GF-D8 (cell line): ENCODE measurements around the gene LHFPL6.
A peak's percentile ranks its signal among the peaks of the same experiment; 100 is the strongest.

Experiments
- DNase-seq: peaks from one replicate; lab custom pipeline; 2025; lab: John Stamatoyannopoulos, UW

The LHFPL6 gene

DNA sequence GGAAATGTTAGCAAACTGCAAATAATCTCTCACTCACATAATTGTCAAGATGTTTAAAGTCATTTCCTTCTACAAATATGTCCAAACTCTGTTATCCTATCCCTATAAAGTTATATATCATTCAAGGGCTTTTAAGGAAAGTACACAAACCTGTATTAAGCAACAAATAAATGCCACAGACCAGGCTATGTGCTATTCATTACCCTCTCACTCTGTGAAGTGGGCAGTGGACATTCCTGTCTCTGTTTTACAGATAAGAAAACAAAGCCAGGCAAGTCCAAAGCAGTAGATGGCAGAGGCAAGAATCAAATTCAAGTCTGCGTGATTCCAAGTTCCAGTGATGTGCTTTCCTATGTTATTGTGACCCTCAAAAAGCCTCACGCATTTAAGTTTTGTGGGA, 140.6 kb downstream of the LHFPL6 start:
- DNase-seq, result no peak

DNA sequence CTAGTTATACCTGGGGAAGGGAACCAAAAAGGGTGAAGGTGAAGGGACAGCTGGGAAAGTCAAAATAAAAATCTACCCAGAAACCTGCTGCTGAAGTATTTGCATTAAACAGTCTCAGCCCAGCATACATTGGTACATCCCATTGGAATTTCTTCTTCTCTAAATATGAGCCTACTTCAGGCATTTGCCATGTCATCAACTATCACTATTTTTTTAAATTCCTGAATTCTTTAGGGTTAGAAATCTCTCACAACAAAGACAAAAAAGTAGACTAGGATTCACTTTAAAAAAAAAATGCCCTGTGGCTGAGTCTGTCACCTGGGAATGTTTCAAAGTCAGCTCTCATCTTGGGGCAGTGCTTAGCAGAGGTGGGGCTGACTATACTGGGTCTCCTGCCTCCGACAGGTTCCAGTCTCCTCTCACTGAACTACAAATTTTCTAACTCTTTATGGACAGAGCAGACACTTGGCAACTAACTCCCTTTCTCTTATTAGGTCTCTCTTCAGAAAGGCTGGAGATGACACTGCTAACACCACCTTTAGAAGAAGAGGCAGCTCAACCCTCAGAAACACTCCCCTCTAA, 141.2 kb downstream of the LHFPL6 start:
- no peak for DNase-seq

DNA sequence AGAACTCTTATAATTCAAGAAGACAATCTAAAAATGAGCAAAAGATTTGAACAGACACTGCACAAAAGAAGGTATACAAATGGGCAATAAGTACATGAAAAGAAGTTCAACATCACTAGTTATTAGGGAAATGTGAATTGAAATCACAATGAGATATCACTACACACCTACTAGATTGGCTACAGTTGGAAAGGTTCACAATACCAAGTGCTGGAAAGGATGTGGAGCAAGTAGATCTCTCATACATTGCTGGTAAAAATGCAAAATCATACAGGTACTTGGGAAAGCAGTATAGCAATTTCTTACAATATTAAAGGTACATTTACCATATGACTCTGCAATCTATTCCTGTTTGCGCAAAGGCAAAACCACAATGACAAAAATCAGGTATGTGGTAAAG, 145.7 kb downstream of the LHFPL6 start:
- no peak for DNase-seq

DNA sequence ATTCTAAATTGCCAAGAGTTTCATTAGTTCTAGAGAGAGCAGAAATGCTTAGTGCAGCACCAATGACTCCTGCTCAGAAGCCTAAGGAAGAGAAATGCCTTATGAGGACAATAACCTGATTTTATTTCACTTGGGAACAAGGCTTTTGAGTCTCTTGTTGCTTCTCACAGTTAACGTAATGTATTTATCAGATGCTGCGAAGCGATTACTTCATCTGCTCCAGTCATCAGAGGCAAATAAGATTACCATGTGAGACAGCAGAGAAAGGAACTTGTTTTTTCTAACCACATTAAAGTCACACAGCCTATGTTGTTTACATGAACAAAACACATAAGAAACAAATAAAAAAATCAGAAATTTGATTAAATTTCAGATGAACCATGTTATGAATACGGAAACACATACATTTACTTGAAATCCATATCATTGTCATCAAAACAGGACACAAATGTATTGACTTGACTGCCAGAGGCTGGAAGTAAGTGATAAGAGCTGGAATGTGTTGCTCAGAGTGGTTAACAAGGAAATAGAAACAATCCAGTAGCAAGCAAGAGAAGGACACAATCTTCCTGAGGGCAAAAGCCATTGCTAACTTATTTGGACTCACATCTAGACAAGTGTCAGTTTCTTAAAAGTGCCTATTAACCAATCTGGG, 147.3 kb downstream of the LHFPL6 start:
- DNase-seq, result no peak

DNA sequence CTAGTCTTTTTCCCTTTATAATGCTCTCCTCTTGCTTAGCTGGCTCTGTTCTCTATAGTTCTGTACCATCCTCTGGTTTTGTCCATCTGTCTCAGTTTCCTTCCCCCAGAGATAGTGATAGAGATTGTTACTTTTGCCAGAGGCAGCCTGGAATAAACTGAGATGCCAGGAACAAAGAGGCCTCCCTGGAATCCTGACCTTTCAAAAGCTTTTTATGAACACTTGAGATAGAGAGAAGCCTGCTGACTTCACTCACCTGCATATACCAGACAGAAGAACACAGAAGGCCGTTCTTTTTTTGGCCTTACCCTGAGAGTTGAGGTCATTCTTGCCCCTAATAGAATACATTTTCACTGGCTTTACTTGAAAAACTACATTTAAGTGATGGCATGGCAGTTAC, 150.2 kb downstream of the LHFPL6 start:
- no peak for DNase-seq

DNA sequence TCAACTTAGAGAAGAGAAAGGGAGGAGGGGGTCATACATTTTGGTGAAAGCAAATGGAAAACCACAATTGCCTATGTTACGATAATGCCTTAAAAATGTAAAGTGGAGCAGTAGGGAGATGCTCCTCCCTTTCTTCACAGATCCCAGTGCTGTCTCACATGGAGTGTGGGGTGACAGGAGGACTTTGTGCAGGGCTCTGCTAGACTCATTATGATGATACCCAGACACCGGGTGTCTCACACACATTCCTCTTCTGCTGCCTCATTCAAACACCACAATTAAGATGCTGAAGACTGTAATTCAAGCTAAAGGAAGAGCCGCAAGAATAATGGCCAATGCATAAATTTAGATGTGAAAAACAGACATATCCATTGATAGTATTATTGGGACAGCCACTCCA, 150.6 kb downstream of the LHFPL6 start:
- DNase-seq, result no peak

DNA sequence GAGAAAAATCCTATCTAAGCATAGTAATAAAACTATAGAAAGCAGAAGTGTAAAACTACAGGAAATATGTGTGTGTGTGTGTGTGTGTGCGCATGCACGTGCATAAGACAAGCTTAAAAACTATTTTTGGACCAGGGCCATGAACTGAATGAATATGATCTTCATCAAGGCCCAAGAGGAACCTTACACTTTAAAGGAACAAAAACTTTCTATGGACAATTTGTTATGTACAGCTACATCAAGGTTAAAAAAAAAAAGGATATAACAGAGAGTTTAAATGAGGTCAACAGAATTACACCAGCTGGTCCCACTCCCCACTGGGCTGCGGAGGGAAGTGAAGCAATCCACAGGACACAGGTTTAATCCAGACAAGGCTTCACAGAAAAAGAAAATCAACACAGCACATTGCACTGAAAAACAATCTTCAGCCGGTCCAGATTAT, 151.1 kb downstream of the LHFPL6 start:
- peak; percentile 98 for DNase-seq

DNA sequence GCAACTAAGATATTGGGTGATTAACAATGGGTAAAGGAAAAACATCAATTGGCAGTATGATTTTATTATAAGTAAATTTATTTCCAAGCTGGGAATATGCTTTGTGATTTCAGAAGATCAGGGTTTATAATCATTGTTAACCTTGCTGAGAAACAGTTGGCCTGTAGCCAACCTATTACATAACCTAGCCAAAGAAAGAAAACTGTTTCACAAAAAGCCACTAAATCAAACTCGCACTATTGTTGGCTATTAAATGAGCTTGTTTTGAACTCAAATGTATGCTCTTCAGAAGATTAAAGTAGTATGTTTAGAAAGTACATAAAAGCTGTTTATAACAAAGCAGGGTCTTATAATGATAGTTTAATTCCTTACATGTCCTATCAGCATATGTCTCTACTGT, 151.7 kb downstream of the LHFPL6 start:
- peak; percentile 66 for DNase-seq

DNA sequence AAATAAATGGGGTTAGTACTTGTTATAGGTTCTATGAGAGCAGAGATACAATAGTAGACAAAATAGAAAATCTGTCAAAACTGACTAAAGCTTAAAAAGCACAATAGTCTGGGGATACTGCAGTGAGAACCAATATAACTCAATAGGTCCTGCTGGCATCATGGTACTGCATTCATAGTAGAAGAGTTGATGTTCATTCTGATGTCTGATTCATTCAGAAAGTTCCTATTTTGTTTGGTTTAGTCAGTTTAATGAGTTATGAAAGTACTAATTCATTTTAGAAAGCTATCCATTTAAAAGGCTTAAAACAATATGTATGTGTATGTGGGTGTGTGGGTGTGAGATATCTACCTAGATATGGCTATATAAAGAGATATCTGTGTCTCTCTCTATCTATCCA, 152.8 kb downstream of the LHFPL6 start:
- DNase-seq, result no peak

DNA sequence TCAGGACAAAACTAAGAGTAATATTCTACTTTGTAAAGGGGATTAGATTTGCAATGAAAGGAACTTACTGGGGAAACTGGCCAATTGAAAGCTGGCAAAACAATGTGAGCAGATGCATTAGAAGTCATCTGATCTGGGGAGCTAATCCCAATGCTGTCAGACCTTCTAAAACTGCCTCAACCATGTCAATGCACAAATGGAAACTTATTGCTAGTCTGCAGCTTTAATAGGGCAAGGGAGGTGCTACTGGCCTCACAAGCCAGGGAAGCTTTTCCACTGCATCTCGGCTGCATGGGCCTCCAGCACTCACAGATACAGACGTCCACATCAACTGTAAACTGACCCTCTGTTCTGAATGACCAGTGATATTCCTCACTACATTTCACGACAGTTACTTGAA, 154.2 kb downstream of the LHFPL6 start:
- no peak for DNase-seq

DNA sequence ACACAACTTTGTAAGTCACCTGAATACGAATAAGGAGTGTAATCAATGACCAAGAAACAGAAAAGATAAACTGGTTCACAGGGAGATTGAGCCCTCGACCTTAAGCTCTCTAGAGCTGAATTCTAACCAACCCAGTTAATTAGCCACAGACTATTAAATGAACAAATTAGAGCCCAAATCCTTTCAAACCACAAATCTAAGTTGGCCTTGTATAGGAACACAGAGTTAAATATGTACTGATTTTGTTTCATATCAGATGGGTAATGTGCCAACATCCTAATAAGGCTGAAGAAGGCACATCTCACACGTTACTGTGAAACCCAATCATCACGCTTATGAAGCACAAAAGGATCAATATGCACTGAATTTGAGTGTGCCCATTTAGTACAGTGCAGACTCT, 156.1 kb downstream of the LHFPL6 start:
- no peak for DNase-seq

DNA sequence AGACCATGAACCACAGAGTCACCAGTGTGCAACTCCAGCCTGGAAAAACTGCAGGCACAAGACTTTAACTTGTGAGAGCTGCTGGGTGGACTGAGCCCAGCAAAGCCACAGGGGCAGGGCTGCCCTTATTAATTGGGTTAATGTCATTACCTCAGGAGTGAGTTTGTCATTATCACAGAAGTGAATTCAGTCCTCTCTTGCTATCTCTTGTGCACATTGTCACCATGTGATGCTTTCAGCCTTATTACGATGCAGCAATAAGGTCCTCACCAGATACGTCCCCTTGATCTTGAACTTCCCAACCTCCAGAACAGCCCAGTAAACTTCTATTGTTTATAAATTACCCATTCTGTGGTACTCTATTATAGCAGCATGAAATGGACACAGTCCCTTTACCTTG, 158.1 kb downstream of the LHFPL6 start:
- DNase-seq, result no peak

DNA sequence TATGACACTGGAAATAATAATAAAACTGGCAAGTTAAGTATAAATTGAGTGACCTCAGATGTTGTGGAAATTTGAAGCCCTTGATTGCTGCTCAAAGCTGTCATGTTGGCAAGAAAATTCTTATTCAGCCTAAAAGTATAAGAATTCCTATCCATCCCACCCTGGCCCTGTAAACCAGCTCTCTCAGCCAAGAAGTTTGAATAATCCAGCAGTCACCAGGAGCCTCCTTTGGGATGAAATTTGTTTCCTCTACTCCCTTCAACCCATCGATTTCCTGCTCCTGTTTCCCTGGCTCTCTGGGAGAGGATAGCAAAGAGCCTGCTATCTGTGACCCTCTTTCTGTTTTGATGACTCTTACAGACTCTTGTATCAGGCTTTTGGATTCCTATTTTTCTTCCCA, 169.3 kb downstream of the LHFPL6 start:
- no peak for DNase-seq

DNA sequence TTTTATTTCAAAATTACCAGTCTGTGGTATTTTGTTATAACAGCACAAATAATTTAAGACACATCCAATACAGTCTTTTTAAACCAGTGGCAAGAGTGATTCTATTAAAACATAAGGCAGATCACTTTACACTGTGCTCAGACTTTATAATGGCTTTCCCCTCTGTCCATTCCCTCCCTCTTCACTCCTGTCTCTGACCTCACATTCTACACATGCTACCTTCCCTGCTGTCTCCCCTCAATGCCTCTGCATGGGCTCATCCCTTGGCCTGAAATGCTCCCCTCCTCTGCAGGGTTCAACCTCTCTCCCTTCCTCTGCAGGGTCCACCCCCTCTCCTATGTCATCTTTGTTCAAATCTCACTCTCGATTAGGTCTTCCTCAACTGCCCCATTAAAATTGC, 170.8 kb downstream of the LHFPL6 start:
- DNase-seq, result no peak

DNA sequence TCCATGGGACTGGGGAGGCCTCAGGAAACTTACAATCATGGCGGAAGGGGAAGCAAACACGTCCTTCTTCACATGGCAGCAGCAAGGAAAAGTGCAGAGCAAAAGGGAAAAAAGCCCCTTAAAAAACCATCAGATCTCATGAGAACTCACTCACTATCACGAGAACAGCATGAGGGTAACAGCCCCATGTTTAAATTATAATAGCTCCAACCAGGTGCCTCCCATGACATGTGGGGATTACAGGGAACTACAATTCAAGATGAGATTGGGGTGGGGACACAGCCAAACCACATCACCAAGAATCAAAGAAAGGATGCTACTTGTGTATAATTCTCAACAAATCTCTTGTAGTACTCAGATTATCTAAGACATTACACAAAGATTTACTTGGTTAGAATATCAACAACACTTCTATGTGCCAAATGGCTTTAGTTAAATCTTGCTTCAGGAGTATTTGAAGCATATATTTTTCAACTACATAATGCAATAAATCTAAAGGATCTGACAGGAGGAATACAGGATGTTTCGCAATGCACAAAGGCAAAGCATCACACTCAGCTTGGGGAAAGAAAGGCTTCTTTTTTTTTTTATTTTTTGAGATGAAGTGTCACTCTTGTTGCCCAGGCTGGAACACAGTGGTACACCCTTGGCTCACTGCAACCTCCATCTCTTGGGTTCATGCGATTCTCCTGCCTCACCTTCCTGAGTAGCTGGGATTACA, 180.0 kb downstream of the LHFPL6 start:
- DNase-seq, result no peak

DNA sequence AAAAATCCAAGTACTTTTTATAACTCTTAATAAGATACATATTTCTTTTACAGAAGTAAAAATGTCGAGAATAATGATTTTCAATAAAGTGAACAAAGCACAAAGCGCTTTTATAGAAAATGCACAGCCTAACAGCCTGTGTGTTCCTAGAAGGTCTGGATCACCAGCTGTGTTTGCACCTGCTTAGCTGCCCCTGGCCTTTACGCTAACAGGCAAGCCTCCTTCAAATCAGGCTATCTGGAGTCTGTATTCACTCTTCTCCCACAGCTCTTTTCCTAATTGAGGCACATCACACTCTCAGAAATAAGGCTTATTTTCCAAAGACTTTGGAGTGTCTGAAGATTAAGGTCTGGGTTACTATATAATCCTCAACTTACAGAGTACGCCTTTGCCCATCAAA, 183.1 kb downstream of the LHFPL6 start:
- DNase-seq, result no peak

DNA sequence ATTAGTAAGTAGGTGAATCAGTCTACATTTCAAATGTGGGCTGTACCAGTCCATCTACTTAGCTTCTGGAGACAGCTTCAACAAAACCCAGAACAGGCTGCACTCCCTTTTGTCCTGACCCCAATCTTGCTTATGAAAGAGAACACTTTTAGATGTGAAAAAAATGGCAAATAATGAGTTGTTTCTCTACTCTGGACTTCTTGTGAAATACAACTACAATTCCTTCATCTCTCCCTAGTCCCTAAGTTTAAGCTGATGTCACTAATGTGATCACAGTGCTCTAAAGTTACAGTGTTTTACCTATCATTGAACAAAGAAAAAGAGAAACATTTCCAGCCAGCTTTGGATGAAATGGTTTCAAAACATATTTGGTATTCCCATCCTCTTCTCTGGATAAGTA, 183.9 kb downstream of the LHFPL6 start:
- no peak for DNase-seq

DNA sequence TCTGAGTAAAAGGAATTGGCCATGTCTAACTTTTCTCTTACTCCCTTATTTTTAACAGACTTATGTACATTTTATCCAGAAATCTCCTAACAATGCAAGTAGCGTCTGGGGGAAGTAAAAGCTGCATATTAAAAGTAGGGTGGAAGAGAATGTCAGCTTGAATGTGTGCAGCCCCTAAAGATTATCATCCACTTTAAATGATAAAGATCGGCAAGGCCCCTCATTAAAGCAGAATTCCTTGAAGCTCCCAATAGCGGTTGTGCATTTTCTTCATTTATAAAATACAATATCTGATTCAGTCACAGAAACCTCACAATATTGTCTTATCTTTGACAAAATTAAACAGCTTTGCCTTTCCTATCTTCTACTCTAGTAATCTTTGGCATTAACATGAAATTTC, 184.6 kb downstream of the LHFPL6 start:
- no peak for DNase-seq

DNA sequence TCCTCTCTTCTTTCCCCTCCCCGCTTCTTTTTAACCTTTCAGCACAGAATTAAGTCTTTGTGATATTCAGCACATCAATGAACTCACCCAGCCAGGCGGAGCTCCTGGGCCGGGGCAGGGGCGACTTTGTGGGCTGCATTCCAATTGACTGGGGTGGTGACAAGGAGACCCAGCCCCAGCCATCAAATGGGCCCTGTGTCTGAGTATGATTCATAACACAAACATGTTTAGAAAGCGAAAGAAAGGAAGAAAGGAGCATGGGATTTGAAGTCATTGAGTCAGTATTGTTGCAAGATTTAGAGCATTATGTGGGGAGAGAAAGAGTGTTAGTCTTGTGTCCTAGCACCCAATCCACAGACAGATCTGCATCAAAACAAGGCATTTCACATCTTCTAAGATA, 185.3 kb downstream of the LHFPL6 start:
- DNase-seq, result no peak

DNA sequence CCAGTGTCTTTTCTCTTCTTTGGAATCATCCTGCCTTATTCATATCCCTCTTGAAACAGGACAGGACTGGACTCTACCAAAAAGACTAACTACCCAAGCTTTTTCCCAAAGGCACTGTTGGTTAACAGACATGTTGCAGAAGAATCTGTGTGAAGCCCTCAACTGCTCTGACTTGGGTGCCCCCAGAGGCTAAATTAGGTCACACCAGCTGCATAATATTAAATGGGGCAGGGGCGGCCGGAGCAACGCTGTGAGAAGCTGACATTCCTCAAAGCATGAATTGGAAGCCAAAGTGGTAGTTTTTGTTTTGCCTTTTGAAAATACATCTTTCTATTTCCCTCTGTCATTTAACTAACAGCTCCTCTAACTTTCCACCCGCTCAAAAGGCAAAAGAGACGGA, 185.9 kb downstream of the LHFPL6 start:
- DNase-seq, result no peak

DNA sequence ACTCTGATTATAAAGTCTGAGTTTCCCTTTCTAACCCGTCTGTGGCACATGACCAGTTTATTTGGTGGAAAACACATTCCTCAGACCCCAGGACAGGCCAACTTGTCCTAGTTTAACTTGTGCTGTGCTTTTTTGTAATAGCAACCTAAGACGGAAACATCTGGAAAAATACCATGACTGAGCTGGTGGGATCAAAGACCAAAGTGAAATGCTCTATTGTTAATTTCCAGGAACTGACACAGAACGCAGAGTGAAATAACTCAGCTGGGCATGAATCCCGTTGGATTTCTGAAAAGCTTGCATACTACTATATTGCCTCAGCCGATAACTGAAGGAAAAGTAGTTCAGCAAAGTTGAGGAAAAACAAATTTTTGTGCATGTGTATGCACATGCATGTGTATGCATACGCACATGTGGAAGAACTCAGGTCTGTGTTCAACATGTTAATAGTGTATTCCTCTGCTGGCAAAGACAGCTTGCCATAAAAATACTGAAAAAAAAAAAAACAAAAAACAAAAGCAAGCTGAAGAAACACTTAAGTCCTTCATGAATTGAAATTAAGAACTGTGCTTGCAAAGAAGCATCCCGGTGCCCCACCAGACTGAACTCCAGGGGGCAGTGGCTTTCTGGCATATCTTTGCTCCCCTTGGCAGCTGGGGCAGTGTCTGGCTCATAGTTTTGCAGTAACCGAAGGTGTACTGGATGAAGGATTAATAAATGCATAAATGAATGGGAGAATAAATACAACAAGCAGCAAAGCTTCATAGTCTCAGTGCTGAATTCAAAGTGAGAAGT, 187.8 kb downstream of the LHFPL6 start:
- no peak for DNase-seq

DNA sequence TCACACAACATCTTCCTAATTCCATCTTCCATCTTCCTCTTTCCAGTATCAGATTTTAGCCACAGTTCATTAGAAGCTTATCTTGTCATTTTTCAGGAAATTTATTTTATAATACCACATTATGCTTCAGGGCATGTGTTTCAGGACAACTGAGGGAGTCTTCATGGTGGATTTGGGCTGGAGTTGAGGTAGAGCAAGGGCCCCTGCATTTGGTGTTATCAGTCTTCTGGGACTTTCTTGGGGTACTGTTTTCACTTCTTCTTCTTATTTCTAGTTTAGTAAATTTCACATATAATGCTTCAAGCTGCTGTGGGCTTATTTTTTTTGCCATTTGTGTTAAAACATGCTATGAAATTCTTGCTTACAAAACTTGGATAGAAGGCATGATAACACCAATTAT, 188.7 kb downstream of the LHFPL6 start:
- no peak for DNase-seq

DNA sequence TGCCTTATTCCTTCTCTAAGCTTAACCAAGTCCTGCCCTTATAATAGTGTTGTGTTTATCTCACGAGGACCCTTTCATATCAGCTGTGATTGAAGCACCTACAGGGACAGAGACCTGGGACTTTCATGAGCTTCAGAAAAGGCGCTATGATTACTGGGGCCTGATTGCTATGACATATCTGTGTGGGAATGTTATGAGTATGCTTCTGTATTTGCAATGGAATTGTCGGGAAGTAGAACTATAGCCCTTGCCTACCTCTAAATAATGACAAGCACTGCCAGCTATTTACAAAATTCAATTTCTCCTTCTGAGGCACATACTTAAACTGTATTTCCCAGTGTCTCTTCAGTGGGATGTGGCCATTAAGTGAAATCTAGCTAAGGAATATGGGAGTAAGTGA, 191.5 kb downstream of the LHFPL6 start:
- no peak for DNase-seq
